HepG2 (cell line): Measurements from ENCODE around the gene PGPEP1. TPM values are rescaled to one million over a fixed set of nuclear protein-coding genes. Genes with fewer than 3 reads are reported as not detected.

Experiments
- CBX1 ChIP-seq: IDR thresholded peaks from one replicate; pipeline ENCODE4 v1.6.1; 2016; ENCODE audit warnings: antibody characterized with exemption, low read depth
- ELF3 ChIP-seq: IDR thresholded peaks from 2 replicates; pipeline ENCODE4 v1.6.1; 2016; ENCODE audit warnings: missing genetic modification reagents, missing compliant biosample characterization
- FOSL2 ChIP-seq: sonication (generic); formaldehyde crosslinking; IDR thresholded peaks from 2 replicates; pipeline ENCODE4 v1.4.0; 2020; ENCODE audit warnings: missing genetic modification reagents
- IRX3 ChIP-seq: sonication (generic); formaldehyde crosslinking; IDR thresholded peaks from 2 replicates; pipeline ENCODE4 v1.8.1; 2023; ENCODE audit warnings: mild to moderate bottlenecking, low read depth, missing genetic modification reagents, borderline replicate concordance
- JUN ChIP-seq: sonication (generic); formaldehyde crosslinking; IDR thresholded peaks from 2 replicates; pipeline ENCODE4 v1.4.0; 2020; ENCODE audit warnings: mild to moderate bottlenecking, missing genetic modification reagents
- KAT2B ChIP-seq: fragments of 150-350 bp; IDR thresholded peaks from 2 replicates; pipeline ENCODE4 v1.6.1; 2014; ENCODE audit warnings: low read depth, low read length, borderline replicate concordance
- KAT7 ChIP-seq: IDR thresholded peaks from 2 replicates; pipeline ENCODE4 v1.6.1; 2018; ENCODE audit warnings: borderline replicate concordance, missing compliant biosample characterization
- MEIS2 ChIP-seq: sonication (generic); formaldehyde crosslinking; IDR thresholded peaks from 2 replicates; pipeline ENCODE4 v1.9.0; 2021; ENCODE audit warnings: mild to moderate bottlenecking, missing genetic modification reagents
- NFKB2 ChIP-seq: sonication (generic); formaldehyde crosslinking; IDR thresholded peaks from 2 replicates; pipeline ENCODE4 v1.4.0; 2020; ENCODE audit warnings: missing genetic modification reagents, borderline replicate concordance
- NRL ChIP-seq: sonication (generic); formaldehyde crosslinking; IDR thresholded peaks from 2 replicates; pipeline ENCODE4 v1.5.0; 2020; ENCODE audit warnings: missing genetic modification reagents, mild to moderate bottlenecking, moderate library complexity, borderline replicate concordance
- SIN3A ChIP-seq: IDR thresholded peaks from 2 replicates; pipeline ENCODE4 v1.6.1; 2011; ENCODE audit warnings: low read depth, mild to moderate bottlenecking, control low read depth, low read length, borderline replicate concordance
- SOX13 ChIP-seq, 3 experiments: fragments of 450-650 bp in 1 of 3; sonication (generic) in 1 of 3; formaldehyde crosslinking in 1 of 3; IDR thresholded peaks in 2 of 3; conservative IDR thresholded peaks in 1 of 3; 2 replicates each; pipeline versions ENCODE4 v1.5.0 to v1.6.1; 2016 to 2020; ENCODE audit warnings: antibody characterized with exemption in 1 of 3, mild to moderate bottlenecking in 1 of 3, missing compliant biosample characterization in 1 of 3, missing genetic modification reagents in 1 of 3, moderate library complexity in 1 of 3
- SRF ChIP-seq: IDR thresholded peaks from 2 replicates; pipeline ENCODE4 v1.6.1; 2011; ENCODE audit warnings: mild to moderate bottlenecking, low read depth, low read length, moderate library complexity
- TAF15 ChIP-seq: fragments of 200-400 bp; formaldehyde crosslinking; IDR thresholded peaks from one replicate; pipeline ENCODE4 v1.6.1; 2018; ENCODE audit warnings: mild to moderate bottlenecking, low read depth, low read length; ENCODE audit not compliant: poor library complexity, severe bottlenecking
- TGIF2 ChIP-seq: IDR thresholded peaks from 2 replicates; pipeline ENCODE4 v1.6.1; 2016; ENCODE audit warnings: control low read depth, missing compliant biosample characterization
- ZBTB8A ChIP-seq: sonication (generic); formaldehyde crosslinking; IDR thresholded peaks from 2 replicates; pipeline ENCODE4 v1.4.0; 2020; ENCODE audit warnings: mild to moderate bottlenecking, low read depth, missing genetic modification reagents, borderline replicate concordance
- ZFP36L2 ChIP-seq: sonication (generic); formaldehyde crosslinking; IDR thresholded peaks from 2 replicates; pipeline ENCODE4 v1.4.0; 2020; ENCODE audit warnings: missing genetic modification reagents
- ZMYM4 ChIP-seq: sonication (generic); formaldehyde crosslinking; IDR thresholded peaks from 2 replicates; pipeline ENCODE4 v1.8.1; 2023; ENCODE audit warnings: mild to moderate bottlenecking, missing genetic modification reagents
- ZNF3 ChIP-seq: IDR thresholded peaks from 2 replicates; pipeline ENCODE4 v1.7.0; 2017; ENCODE audit warnings: inconsistent platforms
- ZNF605 ChIP-seq: sonication (generic); formaldehyde crosslinking; IDR thresholded peaks from 2 replicates; pipeline ENCODE4 v1.8.0; 2022; ENCODE audit warnings: mild to moderate bottlenecking, missing genetic modification reagents
- polyA plus RNA-seq, 8 experiments: library from polyadenylated mRNA; depleted of rRNA in 3 of 8; stranded (reverse) in 7 of 8; unstranded in 1 of 8; fragments of >200 nt; fragmentation: Illumina TruSeq in 4 of 8; extraction: Trizol in 4 of 8; gene quantifications; 2 replicates each; pipeline versions ENCODE4 v1.2.1 to v1.2.3, GENCODE V29; 2011 to 2016; ENCODE audit warnings: low read depth in 4 of 8, missing spikeins in 1 of 8, mixed read lengths in 1 of 8; ENCODE audit not compliant: insufficient read depth in 1 of 8
- total RNA-seq, 5 experiments: library from RNA; depleted of rRNA; stranded (reverse); fragments of >200 nt; fragmentation: Illumina TruSeq; extraction: Trizol; gene quantifications; 2 replicates each; pipeline ENCODE4 v1.2.3, GENCODE V29; 2016; ENCODE audit warnings: low read depth in 1 of 5
- TF ChIP-seq, protein P1 (sequence below): sonication (generic); formaldehyde crosslinking; IDR thresholded peaks from 2 replicates; pipeline ENCODE4 v1.4.0; 2020; ENCODE audit warnings: missing genetic modification reagents, borderline replicate concordance
- TF ChIP-seq, protein P2 (sequence below): IDR thresholded peaks from 2 replicates; pipeline ENCODE4 v1.6.1; 2016; ENCODE audit warnings: missing compliant biosample characterization, missing genetic modification reagents, borderline replicate concordance
- TF ChIP-seq, protein P3 (sequence below): sonication (generic); formaldehyde crosslinking; conservative IDR thresholded peaks from 2 replicates; pipeline ENCODE4 v1.8.0; 2022; ENCODE audit warnings: mild to moderate bottlenecking, moderate library complexity, missing genetic modification reagents

Gene PGPEP1
- total and polyA plus RNA-seq, 2 of the 13 experiments (the other 11 are each of a cell fraction or from before 2014, with no cell fraction given) = 53.1 to 56.6 TPM

DNA sequence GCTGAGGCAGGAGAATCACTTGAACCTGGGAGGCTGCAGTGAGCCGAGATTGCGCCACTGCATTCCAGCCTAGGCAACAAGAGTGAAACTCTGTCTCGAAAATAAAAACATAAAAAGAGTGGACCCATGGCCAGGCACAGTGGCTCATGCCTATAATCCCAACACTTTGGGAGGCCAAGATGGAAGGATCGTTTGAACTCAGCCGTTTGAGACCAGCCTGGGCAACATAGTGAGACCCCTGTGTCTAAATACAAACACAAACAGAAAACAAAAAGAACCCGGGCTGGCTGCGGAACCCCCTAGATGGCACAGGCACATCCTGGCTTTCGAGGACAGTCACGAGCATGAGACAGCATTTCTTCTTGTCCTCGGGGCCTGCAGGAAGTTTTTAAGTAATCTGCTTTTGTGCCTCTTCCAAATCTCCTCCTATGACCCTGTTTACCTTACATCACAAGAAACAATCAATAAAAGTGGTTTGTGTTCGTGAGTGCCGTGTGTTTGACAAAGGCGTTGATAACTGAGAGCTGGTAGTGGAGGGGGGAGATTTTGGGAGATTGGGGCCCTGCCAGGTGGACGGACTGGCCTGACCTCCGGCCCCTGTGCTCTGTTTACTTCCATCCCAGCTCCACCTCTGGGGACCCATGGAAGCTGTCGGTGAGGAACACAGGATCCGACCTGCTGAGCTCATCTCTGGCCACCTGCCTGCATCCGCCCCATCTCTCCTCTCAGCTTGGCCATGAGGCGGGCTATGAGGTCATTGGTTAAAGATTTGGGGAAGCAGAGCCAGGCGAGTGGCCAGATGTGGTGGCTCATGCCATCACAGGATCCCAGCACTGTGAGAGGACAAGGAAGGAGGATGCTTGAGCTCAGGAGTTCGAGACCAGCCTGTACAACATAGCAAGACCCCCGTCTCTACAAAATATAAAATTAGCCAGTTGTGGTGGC lies 39.7 kb downstream of the PGPEP1 start (continued):
- TF ChIP-seq SOX13 (IDR thresholded peaks at IDR 0.05) (peak; percentile 96), SOX13 (CRISPR knock-in tag; conservative IDR thresholded peaks at IDR 0.05 in 1 of 2, IDR thresholded peaks at IDR 0.05 in 1 of 2) (peak in 1 of 2 experiments; percentile 97; a peak in 2 of 4 replicates), ELF3 (CRISPR knock-in tag) (peak; percentile 95), ZNF3 (0 out of 2 replicates have a peak, but pooled peaks have one; percentile 21), TAF15 (no peak), ZBTB8A (CRISPR knock-in tag) (no peak; the same call in 1 of the 2 replicates), NFKB2 (CRISPR knock-in tag) (peak; percentile 51), ZMYM4 (CRISPR knock-in tag) (peak; percentile 87), IRX3 (CRISPR knock-in tag) (no peak), KAT7 (CRISPR knock-in tag) (no peak), SRF (0 out of 2 replicates have a peak, but pooled peaks have one; percentile 7), KAT2B (peak; percentile 52; the same call in 1 of the 2 replicates), ZNF605 (CRISPR knock-in tag) (peak; percentile 70; the same call in 1 of the 2 replicates), TGIF2 (CRISPR knock-in tag) (peak; percentile 84; the same call in 1 of the 2 replicates), SIN3A (peak; percentile 50; the same call in 1 of the 2 replicates), JUN (peak; percentile 99), MEIS2 (CRISPR knock-in tag) (peak; percentile 83), NRL (CRISPR knock-in tag) (no peak), ZFP36L2 (CRISPR knock-in tag) (no peak), CBX1 (no peak), FOSL2 (peak; percentile 88)
- TF ChIP-seq, protein P1, sequence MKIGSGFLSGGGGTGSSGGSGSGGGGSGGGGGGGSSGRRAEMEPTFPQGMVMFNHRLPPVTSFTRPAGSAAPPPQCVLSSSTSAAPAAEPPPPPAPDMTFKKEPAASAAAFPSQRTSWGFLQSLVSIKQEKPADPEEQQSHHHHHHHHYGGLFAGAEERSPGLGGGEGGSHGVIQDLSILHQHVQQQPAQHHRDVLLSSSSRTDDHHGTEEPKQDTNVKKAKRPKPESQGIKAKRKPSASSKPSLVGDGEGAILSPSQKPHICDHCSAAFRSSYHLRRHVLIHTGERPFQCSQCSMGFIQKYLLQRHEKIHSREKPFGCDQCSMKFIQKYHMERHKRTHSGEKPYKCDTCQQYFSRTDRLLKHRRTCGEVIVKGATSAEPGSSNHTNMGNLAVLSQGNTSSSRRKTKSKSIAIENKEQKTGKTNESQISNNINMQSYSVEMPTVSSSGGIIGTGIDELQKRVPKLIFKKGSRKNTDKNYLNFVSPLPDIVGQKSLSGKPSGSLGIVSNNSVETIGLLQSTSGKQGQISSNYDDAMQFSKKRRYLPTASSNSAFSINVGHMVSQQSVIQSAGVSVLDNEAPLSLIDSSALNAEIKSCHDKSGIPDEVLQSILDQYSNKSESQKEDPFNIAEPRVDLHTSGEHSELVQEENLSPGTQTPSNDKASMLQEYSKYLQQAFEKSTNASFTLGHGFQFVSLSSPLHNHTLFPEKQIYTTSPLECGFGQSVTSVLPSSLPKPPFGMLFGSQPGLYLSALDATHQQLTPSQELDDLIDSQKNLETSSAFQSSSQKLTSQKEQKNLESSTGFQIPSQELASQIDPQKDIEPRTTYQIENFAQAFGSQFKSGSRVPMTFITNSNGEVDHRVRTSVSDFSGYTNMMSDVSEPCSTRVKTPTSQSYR (CRISPR knock-in tag) = peak; percentile 70; the same call in 1 of the 2 replicates
- TF ChIP-seq, protein P2, sequence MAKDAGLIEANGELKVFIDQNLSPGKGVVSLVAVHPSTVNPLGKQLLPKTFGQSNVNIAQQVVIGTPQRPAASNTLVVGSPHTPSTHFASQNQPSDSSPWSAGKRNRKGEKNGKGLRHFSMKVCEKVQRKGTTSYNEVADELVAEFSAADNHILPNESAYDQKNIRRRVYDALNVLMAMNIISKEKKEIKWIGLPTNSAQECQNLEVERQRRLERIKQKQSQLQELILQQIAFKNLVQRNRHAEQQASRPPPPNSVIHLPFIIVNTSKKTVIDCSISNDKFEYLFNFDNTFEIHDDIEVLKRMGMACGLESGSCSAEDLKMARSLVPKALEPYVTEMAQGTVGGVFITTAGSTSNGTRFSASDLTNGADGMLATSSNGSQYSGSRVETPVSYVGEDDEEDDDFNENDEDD = peak; percentile 83
- TF ChIP-seq, protein P3, sequence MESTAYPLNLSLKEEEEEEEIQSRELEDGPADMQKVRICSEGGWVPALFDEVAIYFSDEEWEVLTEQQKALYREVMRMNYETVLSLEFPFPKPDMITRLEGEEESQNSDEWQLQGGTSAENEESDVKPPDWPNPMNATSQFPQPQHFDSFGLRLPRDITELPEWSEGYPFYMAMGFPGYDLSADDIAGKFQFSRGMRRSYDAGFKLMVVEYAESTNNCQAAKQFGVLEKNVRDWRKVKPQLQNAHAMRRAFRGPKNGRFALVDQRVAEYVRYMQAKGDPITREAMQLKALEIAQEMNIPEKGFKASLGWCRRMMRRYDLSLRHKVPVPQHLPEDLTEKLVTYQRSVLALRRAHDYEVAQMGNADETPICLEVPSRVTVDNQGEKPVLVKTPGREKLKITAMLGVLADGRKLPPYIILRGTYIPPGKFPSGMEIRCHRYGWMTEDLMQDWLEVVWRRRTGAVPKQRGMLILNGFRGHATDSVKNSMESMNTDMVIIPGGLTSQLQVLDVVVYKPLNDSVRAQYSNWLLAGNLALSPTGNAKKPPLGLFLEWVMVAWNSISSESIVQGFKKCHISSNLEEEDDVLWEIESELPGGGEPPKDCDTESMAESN (CRISPR knock-in tag) = peak; percentile 81; the same call in 1 of the 2 replicates
